IMR-90 (cell line): ENCODE measurements around the gene UMODL1. TPM values are rescaled to one million over a fixed set of nuclear protein-coding genes. Genes with fewer than 3 reads are reported as not detected.
"Not testable (repeated sequence)": the region's sequence is repeated elsewhere in the genome, so short reads cannot be mapped to it uniquely, and the experiment has no call there.

Source experiments
- ATAC-seq: fragments of 200-7000 bp; cut with Tn5 transposase; 2 replicates; pipeline ENCODE4 v1.9.1; 2020; ENCODE audit warnings: low read depth, mild to moderate bottlenecking, moderate library complexity
- BruUV-seq: library from RNA; stranded (reverse); fragments of 400-500 nt; replicated peaks from 2 replicates; lab custom pipeline; 2021; lab: Mats Ljungman, UMichigan
- CTCF ChIA-PET: fragments of 300-600 bp; formaldehyde crosslinking; extraction: SDS; loops from one replicate; lab custom pipeline; 2021; ENCODE audit warnings: antibody characterized with exemption; lab: Yijun Ruan, JAX
- POLR2A ChIA-PET: fragments of 300-600 bp; sonication (Branson Sonifier 250); formaldehyde crosslinking; loops from one replicate; lab custom pipeline; 2022; ENCODE audit warnings: antibody characterized with exemption; ENCODE audit not compliant: unreplicated experiment; lab: Charles Lee
- DNase-seq: peaks from one replicate; pipeline ENCODE4 v3.0.0; 2013
- H2AFZ ChIP-seq: replicated peaks from 2 replicates; pipeline ENCODE3; 2013; ENCODE audit warnings: low read length, mild to moderate bottlenecking; ENCODE audit not compliant: poor library complexity
- H2AK5ac ChIP-seq: 2 replicates; pipeline ENCODE4 v1.6.1; 2013; ENCODE audit warnings: low read depth, low read length, inconsistent platforms
- H2AK9ac ChIP-seq: replicated peaks from 2 replicates; pipeline ENCODE3; 2013; ENCODE audit warnings: mild to moderate bottlenecking, low read depth, low read length, moderate library complexity; ENCODE audit not compliant: poor library complexity
- H2BK120ac ChIP-seq: 2 replicates; pipeline ENCODE4 v1.6.1; 2013; ENCODE audit warnings: low read depth, low read length, inconsistent platforms
- H2BK15ac ChIP-seq: 3 replicates; pipeline ENCODE4 v1.6.1; 2013; ENCODE audit warnings: low read depth, low read length, inconsistent platforms
- H2BK20ac ChIP-seq: 2 replicates; pipeline ENCODE4 v1.6.1; 2013; ENCODE audit warnings: low read depth, mild to moderate bottlenecking, inconsistent platforms, low read length, moderate library complexity
- H2BK5ac ChIP-seq: 2 replicates; pipeline ENCODE4 v1.6.1; 2013; ENCODE audit warnings: mild to moderate bottlenecking, low read depth, low read length, inconsistent platforms; ENCODE audit not compliant: poor library complexity, severe bottlenecking
- H3K14ac ChIP-seq: replicated peaks from 2 replicates; pipeline ENCODE4 v1.6.1; 2013; ENCODE audit warnings: low read depth, low read length, inconsistent platforms
- H3K18ac ChIP-seq: 2 replicates; pipeline ENCODE4 v1.6.1; 2013; ENCODE audit warnings: low read depth, low read length, control low read depth
- H3K23ac ChIP-seq: 2 replicates; pipeline ENCODE4 v1.6.1; 2013; ENCODE audit warnings: low read depth, low read length, inconsistent platforms
- H3K27ac ChIP-seq: 2 replicates; pipeline ENCODE4 v1.5.1; 2013; ENCODE audit warnings: mild to moderate bottlenecking, control low read depth, low read length; ENCODE audit not compliant: insufficient read depth
- H3K27me3 ChIP-seq: 2 replicates; pipeline ENCODE4 v1.6.1; 2013; ENCODE audit warnings: low read length; ENCODE audit not compliant: control insufficient read depth, insufficient read depth
- H3K36me3 ChIP-seq: 2 replicates; pipeline ENCODE4 v1.6.1; 2013; ENCODE audit warnings: low read length, mixed read lengths; ENCODE audit not compliant: control insufficient read depth, insufficient read depth
- H3K4ac ChIP-seq: 2 replicates; pipeline ENCODE4 v1.6.1; 2013; ENCODE audit warnings: low read depth, low read length, inconsistent platforms
- H3K4me1 ChIP-seq: 2 replicates; pipeline ENCODE4 v1.6.1; 2013; ENCODE audit warnings: low read length, mixed read lengths; ENCODE audit not compliant: control insufficient read depth, insufficient read depth
- H3K4me2 ChIP-seq: 2 replicates; pipeline ENCODE4 v1.6.1; 2013; ENCODE audit warnings: low read depth, mild to moderate bottlenecking, control low read depth, low read length, moderate library complexity
- H3K4me3 ChIP-seq: 2 replicates; pipeline ENCODE4 v1.5.1; 2013; ENCODE audit warnings: low read depth, mild to moderate bottlenecking, control low read depth, low read length, moderate library complexity; ENCODE audit not compliant: insufficient read depth
- H3K56ac ChIP-seq: 2 replicates; pipeline ENCODE4 v1.6.1; 2013; ENCODE audit warnings: low read length, inconsistent platforms; ENCODE audit not compliant: insufficient read depth; ENCODE audit errors: extremely low read depth
- H3K79me1 ChIP-seq, 2 experiments: 2 replicates each; pipeline ENCODE4 v1.6.1; 2013; ENCODE audit warnings: low read length in 2 of 2, inconsistent platforms in 1 of 2, low read depth in 1 of 2
- H3K9ac ChIP-seq: 2 replicates; pipeline ENCODE4 v1.6.1; 2013; ENCODE audit warnings: low read depth, low read length, control low read depth
- H3K9me1 ChIP-seq: 2 replicates; pipeline ENCODE4 v1.6.1; 2013; ENCODE audit warnings: low read length, inconsistent platforms; ENCODE audit not compliant: insufficient read depth
- H3K9me3 ChIP-seq: 2 replicates; pipeline ENCODE4 v1.6.1; 2013; ENCODE audit warnings: low read length; ENCODE audit not compliant: control insufficient read depth, insufficient read depth
- H4K20me1 ChIP-seq: 2 replicates; pipeline ENCODE4 v1.6.1; 2013; ENCODE audit warnings: low read length, inconsistent platforms; ENCODE audit not compliant: insufficient read depth
- H4K5ac ChIP-seq: 2 replicates; pipeline ENCODE4 v1.6.1; 2013; ENCODE audit warnings: mild to moderate bottlenecking, low read depth, low read length, control low read depth
- H4K8ac ChIP-seq, 2 experiments: 2 replicates each; pipeline ENCODE4 v1.6.1; 2013; ENCODE audit warnings: low read depth in 2 of 2, low read length in 2 of 2, control low read depth in 1 of 2, inconsistent platforms in 1 of 2
- H4K91ac ChIP-seq: 2 replicates; pipeline ENCODE4 v1.6.1; 2013; ENCODE audit warnings: low read depth, low read length, inconsistent platforms; ENCODE audit not compliant: insufficient read depth
- WGBS, 2 experiments: methylation state at CpG; one replicate each; pipeline versions ENCODE4 v1.1.5 to v1.1.7; 2013; ENCODE audit warnings: missing lambda C conversion rate in 2 of 2; ENCODE audit not compliant: insufficient read length in 1 of 2; ENCODE audit errors: extremely low coverage in 2 of 2; 5-methylcytosine and 5-hydroxymethylcytosine counted together
- dilution Hi-C: fragments of 300-500 bp; cut with HindIII; formaldehyde crosslinking; loops from one replicate; pipeline ENCODE4 v1.14.3; 2018; ENCODE audit warnings: low sequenced_read_pairs; ENCODE audit not compliant: unreplicated experiment
- in situ Hi-C: fragments of 300-500 bp; cut with MboI; formaldehyde crosslinking; loops from 3 replicates; pipeline ENCODE4 v1.14.3; 2019; ENCODE audit warnings: low sequenced_read_pairs, inconsistent platforms, mixed read lengths
- intact Hi-C: fragments of 100-400 bp; cut with micrococcal nuclease; formaldehyde crosslinking; loops from 2 replicates; pipeline ENCODE4 v1.10.0; 2022
- polyA plus RNA-seq, 3 experiments: library from polyadenylated mRNA; depleted of rRNA; stranded (reverse); fragments of >200 nt; gene quantifications; 2 replicates each; pipeline ENCODE4 v1.2.3, GENCODE V29; 2012; ENCODE audit warnings: low replicate concordance in 1 of 3
- total RNA-seq: library from RNA; depleted of rRNA; stranded (reverse); fragments of >200 nt; gene quantifications from 2 replicates; pipeline ENCODE4 v1.2.3, GENCODE V29; 2012

Gene UMODL1
- total and polyA plus RNA-seq, 2 of the 4 experiments (the other 2 are of a cell fraction), result 0.02 TPM; not detected in 1

- BruUV-seq, H3K4ac ChIP-seq, in situ Hi-C loops, H3K9me1 ChIP-seq, H2AK5ac ChIP-seq, H4K8ac ChIP-seq, CTCF ChIA-PET, H3K14ac ChIP-seq, H3K4me3 ChIP-seq, H4K91ac ChIP-seq, H2AFZ ChIP-seq, H3K18ac ChIP-seq, H3K4me1 ChIP-seq, intact Hi-C loops, dilution Hi-C loops, POLR2A ChIA-PET, H3K9ac ChIP-seq, H4K5ac ChIP-seq, H2BK15ac ChIP-seq, H2AK9ac ChIP-seq, H2BK20ac ChIP-seq, H3K9me3 ChIP-seq, H2BK120ac ChIP-seq, H3K56ac ChIP-seq, H3K4me2 ChIP-seq, H3K23ac ChIP-seq, H3K36me3 ChIP-seq, ATAC-seq, H3K27ac ChIP-seq, DNase-seq, H2BK5ac ChIP-seq, H3K27me3 ChIP-seq, H3K79me1 ChIP-seq, H4K20me1 ChIP-seq: not testable (repeated sequence)
- 100% methylated on average over 2 of the region's 6 CpGs; no CpG with 5 or more reads in 1 of the 2 experiments for WGBS, 2 experiments
Observed at GRCh38 chr21:42077685-42078238, 6.6 kb downstream of the UMODL1 start.

GRCh38 chr21:42078247-42079007 is 7.3 kb downstream of the UMODL1 start:
- POLR2A ChIA-PET, ATAC-seq, H2BK20ac ChIP-seq, H4K91ac ChIP-seq, H3K56ac ChIP-seq, dilution Hi-C loops, intact Hi-C loops, H2AK9ac ChIP-seq, CTCF ChIA-PET, H3K4me3 ChIP-seq, H2BK15ac ChIP-seq, H3K9me1 ChIP-seq, H3K27ac ChIP-seq, H4K5ac ChIP-seq, in situ Hi-C loops, H2BK120ac ChIP-seq, H2AK5ac ChIP-seq, H3K18ac ChIP-seq, H4K20me1 ChIP-seq, H3K27me3 ChIP-seq, H3K79me1 ChIP-seq, H2AFZ ChIP-seq, H2BK5ac ChIP-seq, H3K36me3 ChIP-seq, H4K8ac ChIP-seq, H3K14ac ChIP-seq, H3K23ac ChIP-seq, DNase-seq, H3K9ac ChIP-seq, BruUV-seq, H3K4me1 ChIP-seq, H3K4me2 ChIP-seq, H3K9me3 ChIP-seq, H3K4ac ChIP-seq: not testable (repeated sequence)
- WGBS, 2 experiments, result no CpG with 5 or more reads among the region's 10 CpGs
